Effector memory CD4-positive, alpha-beta T cell (primary cell): Measurements from ENCODE around the gene NSD1.

Source experiments
- DNase-seq, 3 donors: peaks; one replicate each; pipeline ENCODE4 v3.0.0-alpha.2; 2020
- H3K27ac ChIP-seq: 2 replicates; pipeline ENCODE4 v1.7.0; 2013; ENCODE audit warnings: mild to moderate bottlenecking, low read length, moderate library complexity; ENCODE audit not compliant: insufficient read depth, poor library complexity, severe bottlenecking
- H3K27me3 ChIP-seq: replicated peaks from 2 replicates; pipeline ENCODE4 v1.7.0; 2013; ENCODE audit warnings: mild to moderate bottlenecking, low read length; ENCODE audit not compliant: insufficient read depth, control insufficient read depth, poor library complexity, severe bottlenecking
- H3K36me3 ChIP-seq: 2 replicates; pipeline ENCODE4 v1.7.0; 2013; ENCODE audit warnings: mild to moderate bottlenecking, low read length, moderate library complexity; ENCODE audit not compliant: control insufficient read depth, insufficient read depth
- H3K4me1 ChIP-seq: 2 replicates; pipeline ENCODE4 v1.7.0; 2013; ENCODE audit warnings: low read length, mild to moderate bottlenecking; ENCODE audit not compliant: control insufficient read depth, insufficient read depth, poor library complexity, severe bottlenecking
- H3K4me3 ChIP-seq: 2 replicates; pipeline ENCODE4 v1.7.0; 2013; ENCODE audit warnings: low read length, low read depth, mild to moderate bottlenecking; ENCODE audit not compliant: insufficient read depth, poor library complexity, severe bottlenecking
- H3K9me3 ChIP-seq: 2 replicates; pipeline ENCODE4 v1.7.0; 2013; ENCODE audit warnings: mild to moderate bottlenecking, low read length, moderate library complexity; ENCODE audit not compliant: control insufficient read depth

The NSD1 gene

GRCh38 chr5:177112589-177113220, 20.9 kb upstream of the NSD1 start:
- no peaks in the 10 kb centered on the region for H3K36me3 ChIP-seq
- H3K27me3 ChIP-seq: no peaks in the 10 kb centered on the region
- H3K9me3 ChIP-seq: no peaks in the 10 kb centered on the region
- DNase-seq: no peak
- no peak overlapping the region for H3K4me3 ChIP-seq
- peaks cover 17% of the 10 kb centered on the region for H3K4me1 ChIP-seq
- no peak overlapping the region for H3K27ac ChIP-seq

DNA sequence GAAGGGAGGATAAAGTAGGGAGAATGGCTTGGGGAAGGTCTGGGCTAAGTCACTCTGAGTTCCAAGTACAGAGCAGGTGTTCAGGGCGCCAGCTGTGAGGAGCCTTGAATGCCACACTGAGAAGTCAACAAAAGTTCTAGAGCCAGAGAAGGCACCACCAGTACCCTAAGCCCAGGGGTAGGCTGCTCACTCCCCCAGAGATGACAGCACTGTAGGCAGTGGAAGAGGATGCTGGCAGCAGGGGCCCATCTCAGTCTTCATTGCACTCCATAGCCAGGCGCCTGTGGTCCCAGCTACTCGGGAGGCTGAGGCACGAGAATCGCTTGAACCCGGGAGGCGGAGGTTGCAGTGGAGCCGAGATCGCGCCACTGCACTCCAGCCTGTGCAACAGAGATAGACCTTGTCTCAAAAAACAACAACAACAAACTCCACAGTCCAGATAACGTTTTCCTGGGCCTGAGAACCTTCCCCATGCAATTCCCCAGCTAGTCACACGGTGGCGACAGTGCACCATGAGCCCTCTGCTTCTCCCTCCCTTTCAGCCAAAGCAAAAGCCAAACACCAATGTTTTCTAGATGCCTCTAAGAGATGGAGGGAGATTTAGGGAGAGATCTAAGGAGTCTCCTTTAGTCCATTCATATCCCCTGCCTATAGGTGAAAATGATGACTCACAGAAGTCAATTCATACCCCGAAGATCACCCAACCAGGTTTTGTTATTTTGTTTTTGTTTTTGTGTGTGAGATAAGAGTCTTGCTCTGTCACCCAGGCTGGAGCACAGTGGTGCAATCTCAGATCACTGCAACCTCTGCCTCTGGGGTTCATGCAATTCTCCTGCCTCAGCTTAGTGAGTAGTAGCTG, 19.8 kb upstream of the NSD1 start:
- no peaks in the 10 kb centered on the region for H3K36me3 ChIP-seq
- H3K27ac ChIP-seq: no peak overlapping the region
- H3K4me3 ChIP-seq: no peak overlapping the region
- peaks cover 17% of the 10 kb centered on the region for H3K4me1 ChIP-seq
- no peaks in the 10 kb centered on the region for H3K27me3 ChIP-seq
- DNase-seq: peak; percentile 55 to 64 (median 58)
- H3K9me3 ChIP-seq: no peaks in the 10 kb centered on the region

GRCh38 chr5:177116631-177117373, 16.8 kb upstream of the NSD1 start:
- Histone ChIP-seq H3K27me3 (no peaks in the 10 kb centered on the region), H3K4me3 (no peak overlapping the region), H3K4me1 (peaks cover 17% of the 10 kb centered on the region), H3K36me3 (no peaks in the 10 kb centered on the region), H3K9me3 (no peaks in the 10 kb centered on the region), H3K27ac (no peak overlapping the region)
- peak; percentile 65 to 78 (median 71) for DNase-seq

DNA sequence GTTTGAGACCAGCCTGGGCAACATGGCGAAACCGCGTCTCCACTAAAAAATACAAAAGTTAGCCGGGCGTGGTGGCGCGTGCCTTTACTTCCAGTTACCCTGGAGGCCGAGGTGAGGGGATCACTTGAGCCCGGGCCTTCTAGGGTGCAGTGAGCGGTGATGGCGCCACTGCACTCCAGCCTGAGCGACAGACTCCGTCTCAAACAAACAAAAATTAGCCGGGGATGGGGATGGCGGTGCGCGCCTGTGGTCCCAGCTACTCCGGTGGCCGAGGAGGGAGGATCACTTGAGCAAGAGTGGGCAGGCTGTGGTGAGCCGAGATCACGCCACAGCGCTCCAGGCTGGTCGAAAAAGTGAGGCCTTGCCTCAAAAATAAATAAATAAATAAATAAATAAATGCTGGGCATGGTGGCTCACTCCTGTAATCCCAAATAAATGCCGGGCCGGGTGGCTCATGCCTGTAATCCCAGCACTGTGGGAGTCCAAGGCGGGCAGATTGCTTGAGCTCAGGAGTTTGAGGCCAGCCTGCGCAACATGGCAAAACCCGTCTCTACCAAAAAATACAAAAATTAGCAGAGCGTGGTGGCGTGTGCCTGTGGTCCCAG, 16.0 kb upstream of the NSD1 start:
- Histone ChIP-seq H3K27me3 (no peaks in the 10 kb centered on the region), H3K4me3 (no peak overlapping the region), H3K27ac (no peak overlapping the region), H3K9me3 (no peaks in the 10 kb centered on the region), H3K36me3 (no peaks in the 10 kb centered on the region), H3K4me1 (peaks cover 17% of the 10 kb centered on the region)
- no peak for DNase-seq

- Histone ChIP-seq H3K27me3 (no peaks in the 10 kb centered on the region), H3K36me3 (no peaks in the 10 kb centered on the region), H3K27ac (no peak overlapping the region), H3K4me3 (no peak overlapping the region), H3K9me3 (no peaks in the 10 kb centered on the region), H3K4me1 (no peaks in the 10 kb centered on the region)
- no peak for DNase-seq
Measured at GRCh38 chr5:177122566-177122965, 11.0 kb upstream of the NSD1 start.

GRCh38 chr5:177123789-177124485, 9.6 kb upstream of the NSD1 start:
- Histone ChIP-seq H3K9me3 (no peaks in the 10 kb centered on the region), H3K27me3 (no peaks in the 10 kb centered on the region), H3K27ac (no peak overlapping the region), H3K36me3 (no peaks in the 10 kb centered on the region), H3K4me1 (peaks cover 7% of the 10 kb centered on the region), H3K4me3 (no peak overlapping the region)
- DNase-seq: no peak

GRCh38 chr5:177124486-177124991, 9.0 kb upstream of the NSD1 start:
- Histone ChIP-seq H3K4me3 (no peak overlapping the region), H3K36me3 (no peaks in the 10 kb centered on the region), H3K27ac (no peak overlapping the region), H3K27me3 (no peaks in the 10 kb centered on the region), H3K4me1 (peaks cover 13% of the 10 kb centered on the region), H3K9me3 (no peaks in the 10 kb centered on the region)
- DNase-seq: no peak

GRCh38 chr5:177126771-177127170, 6.8 kb upstream of the NSD1 start:
- Histone ChIP-seq H3K9me3 (no peaks in the 10 kb centered on the region), H3K27ac (no peak overlapping the region), H3K4me1 (peaks cover 14% of the 10 kb centered on the region), H3K4me3 (no peak overlapping the region), H3K27me3 (no peaks in the 10 kb centered on the region), H3K36me3 (no peaks in the 10 kb centered on the region)
- DNase-seq: no peak

DNA sequence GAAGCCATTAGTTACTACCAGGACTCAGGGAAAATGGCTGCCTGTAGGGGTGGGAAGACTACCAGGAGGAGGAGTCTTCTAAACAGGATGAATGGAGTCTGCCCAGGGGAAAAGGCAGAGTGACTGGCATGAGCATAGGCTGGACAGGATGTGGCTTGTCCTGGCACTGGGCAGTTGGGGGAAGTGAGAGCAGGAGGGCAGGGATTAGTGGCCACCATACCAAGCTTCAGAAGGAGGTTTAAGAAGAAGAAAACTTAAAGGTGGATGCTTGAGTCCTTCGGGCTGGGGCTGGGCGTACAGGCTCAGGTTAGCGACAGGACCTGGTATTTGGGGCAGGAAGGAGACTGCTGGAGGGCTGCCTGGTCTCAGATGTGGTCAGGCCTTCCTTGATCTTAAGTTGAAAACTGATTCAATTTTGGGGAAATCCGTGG, 5.0 kb upstream of the NSD1 start:
- peaks cover 21% of the 10 kb centered on the region for H3K4me1 ChIP-seq
- no peak overlapping the region for H3K4me3 ChIP-seq
- H3K9me3 ChIP-seq: no peaks in the 10 kb centered on the region
- no peaks in the 10 kb centered on the region for H3K36me3 ChIP-seq
- no peaks in the 10 kb centered on the region for H3K27me3 ChIP-seq
- peak in 1 of 3 donors; percentile 15 for DNase-seq
- H3K27ac ChIP-seq: no peak overlapping the region
